Ammon's horn (tissue), 1 donor: ENCODE data around the gene PRELID3B.
A peak's percentile ranks its signal among the peaks of the same experiment; 100 is the strongest.

ENCODE experiments used
- DNase-seq: peaks from one replicate; pipeline ENCODE4 v3.0.0-alpha.2; 2016; ENCODE audit warnings: low spot score

PRELID3B gene

GRCh38 chr20:59008715-59009336 lies 33.8 kb downstream of the PRELID3B start:
- no peak for DNase-seq

DNA sequence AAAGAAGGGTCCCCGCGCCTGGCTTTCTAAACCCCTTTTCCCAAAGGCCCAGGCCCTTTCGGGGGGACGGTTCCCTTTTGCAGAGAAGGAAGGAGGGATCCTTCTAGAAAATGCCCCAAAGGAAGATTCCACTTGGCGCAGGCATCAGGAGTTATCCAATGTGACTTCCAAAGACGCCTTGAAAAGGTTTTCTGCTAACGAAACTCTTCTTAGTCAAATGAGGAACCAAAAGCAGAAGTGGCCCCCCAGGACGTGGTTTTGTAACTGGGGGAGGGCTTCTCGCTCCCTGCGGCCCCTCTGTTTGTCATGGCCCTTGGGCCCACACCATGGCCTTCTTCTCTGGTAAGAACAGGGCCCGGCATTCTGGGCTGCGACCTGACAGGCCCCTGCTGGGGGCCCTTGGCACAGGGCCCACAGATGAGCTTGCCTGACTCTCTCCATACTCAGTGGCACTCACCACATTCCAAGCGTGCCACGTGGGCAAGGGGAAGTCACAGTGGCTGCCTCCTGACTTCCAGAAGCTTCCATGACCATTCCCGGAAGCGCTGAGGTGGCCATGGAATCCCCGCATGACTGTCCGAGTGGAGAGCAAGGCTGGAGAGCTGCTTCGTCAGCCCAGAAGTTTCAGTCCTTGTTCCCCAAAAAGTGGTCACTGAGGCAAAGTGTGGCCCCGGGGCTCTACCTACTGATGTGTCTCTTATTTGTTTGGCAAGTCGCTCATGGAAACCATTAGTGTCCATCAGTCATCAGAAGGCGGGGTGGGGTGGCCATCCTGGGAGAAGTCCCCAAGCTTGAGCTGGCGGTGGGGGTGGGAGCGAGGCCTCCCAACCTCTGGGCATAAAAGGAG lies 34.7 kb downstream of the PRELID3B start:
- peak; percentile 29 for DNase-seq

- peak; percentile 41 for DNase-seq
These were observed 35.5 kb downstream of the PRELID3B start, which contains the start of gene CTSZ for GRCh38 chr20:59006864-59007664. CTSZ (minus strand) TSS chr20:59007254; CDS start chr20:59007128, 126 bp downstream.

DNA sequence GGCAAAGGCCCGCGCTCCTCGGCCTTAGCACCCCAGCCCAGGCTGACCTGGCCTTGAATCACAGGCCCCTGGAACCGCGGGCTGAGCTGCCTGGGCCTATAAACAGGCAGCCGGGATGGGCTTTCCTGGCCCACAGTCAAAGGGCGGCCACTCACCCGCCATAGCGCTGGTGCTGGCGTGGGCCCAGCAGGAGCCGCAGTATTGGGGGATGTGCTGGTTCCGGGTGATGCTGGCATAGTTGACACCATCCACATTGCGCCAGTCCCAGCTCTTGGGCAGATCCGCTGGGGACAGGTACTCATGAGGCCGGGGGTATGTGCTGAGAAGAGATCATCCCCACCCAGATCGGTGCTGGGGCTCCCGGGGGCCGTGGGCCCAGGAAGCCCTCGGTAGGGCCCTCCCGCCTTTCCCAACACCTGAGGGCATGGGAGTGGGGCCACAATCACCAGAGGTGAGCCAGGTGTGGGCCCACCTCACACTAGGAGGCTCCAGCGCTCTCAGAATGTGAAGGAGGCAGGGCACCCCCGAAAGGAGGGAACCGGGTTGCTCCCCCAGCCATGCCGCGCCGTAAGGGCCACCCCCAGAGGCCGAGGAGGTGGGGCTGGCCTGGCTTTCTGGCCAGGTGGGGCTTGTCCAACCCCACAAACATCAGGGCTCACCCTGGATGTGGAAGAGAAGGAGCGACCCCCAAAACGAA lies 36.3 kb downstream of the PRELID3B start:
- DNase-seq = no peak

- DNase-seq = no peak
These were observed 36.9 kb downstream of the PRELID3B start for GRCh38 chr20:59005523-59006166.

GRCh38 chr20:59004763-59005522 lies 37.6 kb downstream of the PRELID3B start:
- DNase-seq = peak; percentile 59

- DNase-seq = peak; percentile 45
These were observed 38.2 kb downstream of the PRELID3B start for GRCh38 chr20:59004493-59004762.

DNA sequence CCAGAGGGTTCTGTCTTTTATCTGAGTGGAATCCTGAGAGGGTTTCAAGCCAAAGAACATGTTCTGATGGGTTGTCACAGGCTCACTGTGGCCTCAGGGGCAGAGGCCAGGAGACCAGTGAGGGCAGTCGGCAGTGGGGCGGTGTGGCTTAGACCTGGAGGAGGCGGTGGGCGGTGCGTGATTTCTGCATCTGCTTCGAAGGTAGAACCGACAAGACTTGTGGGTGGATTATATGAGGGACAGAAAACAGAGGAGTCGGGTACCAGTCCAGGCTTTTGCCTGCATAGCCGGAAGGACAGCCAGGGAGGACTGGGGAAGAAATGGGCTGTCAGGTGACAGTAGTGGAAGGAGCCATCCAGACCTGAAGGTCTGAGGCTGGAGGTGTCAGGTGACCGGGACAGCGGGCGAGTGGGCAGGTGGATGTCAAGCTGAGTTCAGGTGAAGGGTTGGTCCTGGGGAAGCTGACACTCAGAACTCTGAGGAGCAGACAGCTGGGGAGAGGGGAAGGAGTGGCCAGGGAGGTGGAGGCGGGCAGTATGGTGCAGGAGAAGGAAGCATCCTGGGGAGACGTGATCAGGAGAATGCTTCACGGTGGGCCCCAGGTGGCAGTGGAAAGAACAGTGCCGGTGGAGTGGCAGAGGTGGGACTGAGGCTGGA lies 38.6 kb downstream of the PRELID3B start:
- DNase-seq = no peak

DNA sequence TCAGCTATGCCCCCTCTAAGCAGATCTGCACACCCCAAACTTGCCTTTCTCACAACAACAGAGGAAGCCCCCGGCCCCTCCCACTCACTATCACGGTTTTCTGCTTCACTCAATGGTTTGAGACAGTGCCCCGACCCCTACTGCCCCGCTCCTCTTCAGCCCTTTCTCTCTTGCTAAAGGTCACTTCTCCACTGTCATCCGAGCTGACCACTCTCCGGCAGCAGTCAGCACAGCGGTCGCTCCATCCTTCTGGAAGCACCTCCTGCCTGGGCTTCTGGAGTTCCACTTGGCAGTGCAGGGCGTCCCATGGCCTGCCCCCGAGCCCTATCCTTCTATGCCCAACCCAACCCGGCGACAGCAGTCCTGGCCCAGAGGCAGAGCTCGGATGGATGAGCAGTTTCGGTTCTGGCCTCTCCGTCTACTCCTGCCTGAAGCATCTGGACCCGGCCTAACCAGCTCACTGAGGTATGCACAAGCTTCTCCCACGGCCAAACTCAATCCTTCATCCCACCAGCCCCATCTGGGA lies 39.6 kb downstream of the PRELID3B start:
- DNase-seq = no peak

GRCh38 chr20:59002388-59002787 lies 40.2 kb downstream of the PRELID3B start:
- DNase-seq = no peak

DNA sequence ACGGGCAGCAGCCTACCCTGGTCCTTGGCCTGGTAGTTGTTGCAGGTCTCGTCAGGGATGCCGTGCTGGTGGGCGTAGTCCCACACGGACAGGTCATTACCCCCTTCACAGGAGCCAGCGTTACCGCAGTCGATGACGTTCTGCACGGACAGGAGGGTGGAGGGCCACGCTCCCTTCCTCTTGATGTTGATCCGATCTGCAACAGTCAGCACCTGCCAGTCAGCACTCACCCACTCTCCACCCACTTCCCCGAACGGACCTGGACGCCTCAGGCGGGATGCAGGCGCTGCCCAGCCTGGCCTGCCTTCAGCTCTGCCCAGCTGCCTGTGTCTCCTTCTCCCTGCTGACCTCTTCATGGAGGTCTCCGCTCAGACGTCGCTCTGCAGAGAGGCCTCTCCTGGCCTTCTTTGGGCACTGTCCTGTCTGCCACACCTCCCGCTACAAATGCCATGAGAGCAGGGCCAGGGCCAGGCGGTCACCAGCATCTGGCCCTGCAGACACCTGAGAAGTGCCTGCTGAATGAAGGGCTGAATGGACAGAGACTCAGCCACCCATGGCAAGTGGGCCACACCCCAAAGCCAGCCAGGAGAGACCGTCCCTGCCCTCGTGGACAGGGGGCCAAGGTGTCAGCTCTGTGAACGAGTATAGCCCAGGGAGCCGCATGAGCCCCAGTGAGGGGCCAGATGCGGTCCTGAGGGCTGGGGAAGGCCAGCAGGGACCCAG lies 41.0 kb downstream of the PRELID3B start:
- no peak for DNase-seq

GRCh38 chr20:59001068-59001448 lies 41.5 kb downstream of the PRELID3B start:
- no peak for DNase-seq

GRCh38 chr20:59000326-59000725 lies 42.3 kb downstream of the PRELID3B start:
- no peak for DNase-seq

DNA sequence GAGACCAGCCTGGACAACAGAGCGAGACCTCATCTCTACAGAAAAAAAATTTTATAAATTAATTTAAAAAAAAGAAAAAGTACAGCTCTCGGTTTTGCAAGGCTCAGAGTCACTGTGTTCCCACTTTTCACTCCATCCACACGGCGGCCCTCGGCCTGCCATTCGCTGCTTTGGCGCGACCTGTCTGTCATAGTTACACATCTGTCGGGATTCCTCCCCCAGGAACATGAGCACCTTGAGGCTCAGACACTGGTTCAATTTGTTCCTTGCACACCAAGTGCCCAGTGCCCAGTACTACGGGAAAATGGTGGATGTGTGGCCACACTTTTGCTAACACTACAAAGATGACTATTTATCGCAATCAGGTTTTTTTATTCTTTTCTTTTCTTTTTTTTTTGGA lies 43.9 kb downstream of the PRELID3B start:
- no peak for DNase-seq

GRCh38 chr20:58997141-58997770 lies 45.3 kb downstream of the PRELID3B start:
- DNase-seq = no peak

DNA sequence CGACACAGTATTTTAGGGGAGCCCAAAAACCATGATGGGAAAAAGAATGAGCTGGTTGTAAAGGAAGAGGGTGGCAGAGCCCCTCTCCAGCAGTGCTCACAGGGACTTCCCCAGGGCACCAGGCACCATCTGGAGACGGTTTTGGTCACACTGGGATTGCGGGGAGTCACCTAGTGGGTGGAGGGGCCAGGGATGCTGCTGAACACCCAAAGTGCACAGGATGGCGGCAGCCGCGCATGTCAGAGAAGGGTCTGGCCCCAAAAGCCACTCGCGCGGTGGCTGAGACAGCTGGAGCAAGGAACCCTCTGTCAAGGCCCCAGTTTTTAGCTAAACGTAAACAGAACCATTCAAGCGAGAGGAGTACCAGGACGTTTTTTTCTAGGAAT lies 46.4 kb downstream of the PRELID3B start:
- DNase-seq = no peak

DNA sequence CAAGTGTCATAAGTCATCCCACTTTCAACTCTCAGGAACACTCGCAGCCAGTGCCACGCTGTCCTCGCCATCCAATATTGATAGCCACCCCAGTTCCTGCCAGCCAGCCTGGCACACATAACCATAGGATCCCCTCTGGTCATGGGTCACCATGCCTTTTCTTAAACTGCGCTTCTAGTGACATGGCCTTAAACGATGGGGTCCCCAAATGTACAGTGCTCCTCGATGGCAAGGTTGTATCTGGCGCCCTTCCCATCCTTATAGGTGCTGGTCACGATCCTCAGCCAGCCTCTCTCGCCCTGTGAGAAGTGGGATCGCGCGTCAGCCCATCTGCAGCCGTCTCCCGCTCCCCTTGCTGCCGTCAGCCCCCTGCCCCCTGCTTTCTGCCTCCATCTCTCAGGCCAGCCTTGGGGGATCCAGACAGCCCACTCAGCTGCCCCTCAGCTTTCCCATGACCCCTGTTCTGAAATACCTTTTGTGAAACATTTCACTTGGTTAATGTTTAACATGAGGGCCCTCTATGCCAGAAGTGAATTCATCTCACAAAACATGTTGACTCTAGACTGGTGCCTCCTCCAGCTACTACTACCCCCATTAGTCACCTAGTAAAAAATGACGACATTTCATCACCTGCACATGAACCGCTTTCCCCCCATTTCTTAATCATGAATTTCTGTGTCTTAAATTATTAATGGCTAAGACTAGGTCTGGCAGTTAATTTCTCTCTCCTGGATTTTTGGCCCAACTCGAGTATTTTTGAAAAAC lies 46.9 kb downstream of the PRELID3B start:
- DNase-seq = no peak
